Breast epithelium (tissue), 4 donors: ENCODE data around the gene PHACTR3. TPM values are rescaled to one million over a fixed set of nuclear protein-coding genes. Genes with fewer than 3 reads are reported as not detected.

Experiments
- DNase-seq, 2 donors: peaks; one replicate each; pipeline ENCODE4 v3.0.0-alpha.2; 2019; ENCODE audit warnings: low spot score in 2 of 2
- H3K27ac ChIP-seq, 2 donors: fragments of 200-600 bp; sonication (generic) in 1 of 2; one replicate each; pipeline ENCODE4 v1.5.1; 2016 to 2019; ENCODE audit warnings: mild to moderate bottlenecking in 1 of 2
- H3K27me3 ChIP-seq, 2 donors: fragments of 200-600 bp; sonication (generic) in 1 of 2; one replicate each; pipeline versions ENCODE4 v1.5.1 to v1.6.0; 2017 to 2019; ENCODE audit warnings: control low read depth in 1 of 2, mild to moderate bottlenecking in 1 of 2
- H3K36me3 ChIP-seq: fragments of 200-600 bp; one replicate; pipeline ENCODE4 v1.5.1; 2019
- H3K4me1 ChIP-seq, 2 donors: fragments of 200-600 bp; sonication (generic); one replicate each; pipeline ENCODE4 v1.5.1; 2016 to 2019; ENCODE audit warnings: control low read depth in 1 of 2
- H3K4me3 ChIP-seq, 3 donors: fragments of 200-600 bp; sonication (generic); 1 replicate in 2 of 3; 2 replicates in 1 of 3; pipeline ENCODE4 v1.5.1; 2016 to 2019; ENCODE audit warnings: mild to moderate bottlenecking in 3 of 3, moderate library complexity in 2 of 3
- H3K9me3 ChIP-seq, 2 donors: fragments of 200-600 bp; sonication (generic) in 1 of 2; one replicate each; pipeline ENCODE4 v1.5.1; 2016 to 2019; ENCODE audit warnings: control low read depth in 1 of 2
- CTCF ChIP-seq, 3 donors: fragments of 450-650 bp; IDR thresholded peaks; one replicate each; pipeline ENCODE4 v1.5.1; 2016 to 2017; ENCODE audit warnings: antibody characterized with exemption in 3 of 3, mild to moderate bottlenecking in 3 of 3, moderate library complexity in 3 of 3
- POLR2A ChIP-seq: fragments of 450-650 bp; IDR thresholded peaks from one replicate; pipeline ENCODE4 v1.6.1; 2016; ENCODE audit warnings: antibody characterized with exemption, mild to moderate bottlenecking, moderate library complexity
- POLR2AphosphoS5 ChIP-seq, 3 donors: sonication (generic); formaldehyde crosslinking; IDR thresholded peaks; one replicate each; pipeline ENCODE4 v1.6.1; 2017; ENCODE audit warnings: antibody characterized with exemption in 3 of 3
- intact Hi-C: fragments of 100-400 bp; cut with DNase I; formaldehyde crosslinking; loops from one replicate; pipeline ENCODE4 v1.15.1; 2023; ENCODE audit warnings: low total_unique reads
- total RNA-seq, 3 donors: library from RNA; depleted of rRNA; stranded (reverse); fragments of >200 nt; gene quantifications; one replicate each; pipeline ENCODE4 v1.1.0, GENCODE V29; 2016

Gene PHACTR3
- total RNA-seq, 3 donors from 2014 or later = 0.16 to 0.33 (median 0.29) TPM

DNA sequence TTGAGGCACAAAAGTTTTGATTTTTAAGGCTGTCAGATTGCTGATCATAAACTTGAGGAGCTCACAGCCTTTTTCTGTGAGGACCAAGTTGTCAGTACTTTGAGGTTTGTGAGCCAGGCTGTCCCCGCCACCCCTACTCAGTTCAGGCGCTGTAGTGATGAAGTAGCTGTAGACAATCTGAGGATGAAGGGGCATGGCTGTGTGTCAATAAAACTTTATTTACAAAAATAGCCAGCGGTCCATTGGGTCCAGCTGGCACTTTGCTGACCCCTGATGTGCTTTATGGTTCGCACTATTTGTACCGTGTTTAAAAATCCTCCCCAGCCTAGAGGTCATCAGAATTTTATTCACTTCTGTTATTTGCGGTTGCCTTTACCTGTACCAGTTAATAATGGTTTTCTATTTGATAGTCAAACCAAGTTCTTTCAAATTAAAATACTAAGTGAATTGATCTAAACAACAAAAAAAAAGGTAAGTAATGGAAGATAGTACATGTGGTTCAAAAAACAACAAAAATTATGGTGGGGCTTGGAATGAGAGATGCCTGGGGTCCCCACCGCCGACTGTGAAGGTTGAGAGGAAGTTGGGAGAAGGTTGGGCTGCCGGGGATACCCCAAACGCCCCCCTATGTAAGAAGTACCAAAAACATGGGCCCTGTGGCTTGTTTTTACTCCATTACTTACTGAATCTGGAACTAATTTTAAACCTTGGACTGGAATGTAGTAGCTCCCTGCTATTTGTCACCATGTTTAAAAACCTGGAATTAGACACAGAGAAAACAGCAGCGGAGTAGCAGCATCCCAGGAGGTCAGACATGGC, 205.5 kb downstream of the PHACTR3 start:
- TF ChIP-seq CTCF (IDR thresholded peaks at IDR 0.05) (no peak), POLR2A (no peak), POLR2AphosphoS5 (IDR thresholded peaks at IDR 0.05) (no peak)
- H3K4me3 ChIP-seq = no peak overlapping the region

GRCh38 chr20:59810449-59811187, 206.3 kb downstream of the PHACTR3 start:
- Histone ChIP-seq H3K36me3 (no peaks in the 10 kb centered on the region), H3K27me3 (peaks cover 0 to 13% of the 10 kb centered on the region in 2 donors), H3K27ac (no peak overlapping the region), H3K4me3 (no peak overlapping the region), H3K4me1 (no peaks in the 10 kb centered on the region), H3K9me3 (no peaks in the 10 kb centered on the region)
- no peak for DNase-seq
- no peak for TF ChIP-seq POLR2A
- TF ChIP-seq POLR2AphosphoS5 (IDR thresholded peaks at IDR 0.05) = no peak
- no peak for TF ChIP-seq CTCF (IDR thresholded peaks at IDR 0.05)
- intact Hi-C loops = loop anchor here (10.0 kb wide), 1 partner anchor 204 kb away; no protein-coding TSS in a partner anchor

More for the DNA sequence above, 205.5 kb downstream of the PHACTR3 start:
- H3K36me3 ChIP-seq = no peaks in the 10 kb centered on the region
- no peaks in the 10 kb centered on the region for H3K4me1 ChIP-seq
- H3K27ac ChIP-seq = no peak overlapping the region
- intact Hi-C loops = loop anchor here (10.0 kb wide), 1 partner anchor 205 kb away; no protein-coding TSS in a partner anchor
- H3K27me3 ChIP-seq = peaks cover 0 to 13% of the 10 kb centered on the region in 2 donors
- peak in 1 of 2 donors; percentile 33 for DNase-seq
- H3K9me3 ChIP-seq = no peaks in the 10 kb centered on the region

GRCh38 chr20:59811681-59812171, 207.4 kb downstream of the PHACTR3 start:
- DNase-seq = peak in 1 of 2 donors; percentile 19
- intact Hi-C loops = loop anchor here (10.0 kb wide), 1 partner anchor 203 kb away; no protein-coding TSS in a partner anchor

DNA sequence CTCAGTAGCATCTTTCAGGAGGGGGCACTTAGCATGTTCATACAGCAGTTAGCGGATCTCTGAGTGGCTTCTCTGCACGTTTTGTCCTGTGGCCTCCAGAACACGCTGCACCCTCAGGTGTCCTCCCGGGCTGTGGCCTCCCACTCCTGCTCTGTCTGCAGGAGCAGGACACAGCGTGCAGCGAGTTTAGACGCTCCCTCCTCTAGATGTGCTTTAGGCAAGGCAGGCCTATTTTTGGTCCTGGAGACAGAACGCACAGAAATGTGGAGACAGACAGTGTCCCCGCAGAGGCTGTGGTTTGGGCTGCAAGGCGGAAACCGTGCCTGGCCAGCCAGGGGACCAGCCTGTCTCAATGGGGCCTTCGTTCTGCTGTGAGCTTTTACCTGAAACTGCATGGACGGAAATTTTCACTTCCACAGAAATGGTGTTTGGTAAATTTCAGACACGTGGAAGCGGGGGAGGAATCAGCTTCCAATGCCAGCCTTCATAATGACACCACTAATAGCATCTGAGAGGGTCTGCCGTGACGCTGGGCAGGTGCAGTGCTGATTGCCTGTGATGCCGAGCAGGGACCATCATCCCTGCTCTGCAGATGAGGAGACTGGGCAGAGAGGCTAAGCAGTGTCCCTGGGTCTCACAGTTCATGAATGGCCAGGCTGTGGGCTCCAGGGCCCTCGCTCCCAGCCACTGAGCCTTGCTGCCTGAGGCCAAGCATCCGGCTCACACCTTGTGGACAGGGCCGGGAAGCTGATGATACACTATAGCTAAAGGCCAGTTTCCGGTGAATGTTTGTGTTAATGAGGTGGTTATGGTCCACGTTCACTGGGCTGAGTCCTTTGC, 208.2 kb downstream of the PHACTR3 start:
- H3K4me1 ChIP-seq = no peaks in the 10 kb centered on the region
- H3K4me3 ChIP-seq = no peak overlapping the region
- no peaks in the 10 kb centered on the region for H3K9me3 ChIP-seq
- DNase-seq = peak in 1 of 2 donors; percentile 36
- peaks cover 0 to 13% of the 10 kb centered on the region in 2 donors for H3K27me3 ChIP-seq
- H3K36me3 ChIP-seq = no peaks in the 10 kb centered on the region
- intact Hi-C loops = loop anchor here (10.0 kb wide), 1 partner anchor 202 kb away; no protein-coding TSS in a partner anchor
- TF ChIP-seq POLR2AphosphoS5 (IDR thresholded peaks at IDR 0.05) (no peak), CTCF (IDR thresholded peaks at IDR 0.05) (no peak), POLR2A (no peak)
- no peak overlapping the region for H3K27ac ChIP-seq

More at GRCh38 chr20:59811681-59812171, 207.4 kb downstream of the PHACTR3 start:
- Histone ChIP-seq H3K4me3 (no peak overlapping the region), H3K36me3 (no peaks in the 10 kb centered on the region), H3K4me1 (no peaks in the 10 kb centered on the region), H3K9me3 (no peaks in the 10 kb centered on the region), H3K27ac (no peak overlapping the region), H3K27me3 (peaks cover 0 to 13% of the 10 kb centered on the region in 2 donors)
- TF ChIP-seq POLR2AphosphoS5 (IDR thresholded peaks at IDR 0.05) (no peak), POLR2A (no peak), CTCF (IDR thresholded peaks at IDR 0.05) (no peak)
